HG03342 (cell line): Measurements from ENCODE around the gene ARL15.
"Not testable (repeated sequence)": the region's sequence is repeated elsewhere in the genome, so short reads cannot be mapped to it uniquely, and the experiment has no call there.

Source experiments
- ATAC-seq: cut with Tn5 transposase; IDR thresholded peaks from one replicate; pipeline ENCODE4 v1.9.1; 2021; ENCODE audit warnings: mild to moderate bottlenecking, moderate library complexity; ENCODE audit not compliant: unreplicated experiment

Gene ARL15

GRCh38 chr5:53871775-53872174 is 438.6 kb downstream of the ARL15 start:
- ATAC-seq, result no peak

GRCh38 chr5:53871050-53871449 is 439.3 kb downstream of the ARL15 start:
- ATAC-seq, result no peak

DNA sequence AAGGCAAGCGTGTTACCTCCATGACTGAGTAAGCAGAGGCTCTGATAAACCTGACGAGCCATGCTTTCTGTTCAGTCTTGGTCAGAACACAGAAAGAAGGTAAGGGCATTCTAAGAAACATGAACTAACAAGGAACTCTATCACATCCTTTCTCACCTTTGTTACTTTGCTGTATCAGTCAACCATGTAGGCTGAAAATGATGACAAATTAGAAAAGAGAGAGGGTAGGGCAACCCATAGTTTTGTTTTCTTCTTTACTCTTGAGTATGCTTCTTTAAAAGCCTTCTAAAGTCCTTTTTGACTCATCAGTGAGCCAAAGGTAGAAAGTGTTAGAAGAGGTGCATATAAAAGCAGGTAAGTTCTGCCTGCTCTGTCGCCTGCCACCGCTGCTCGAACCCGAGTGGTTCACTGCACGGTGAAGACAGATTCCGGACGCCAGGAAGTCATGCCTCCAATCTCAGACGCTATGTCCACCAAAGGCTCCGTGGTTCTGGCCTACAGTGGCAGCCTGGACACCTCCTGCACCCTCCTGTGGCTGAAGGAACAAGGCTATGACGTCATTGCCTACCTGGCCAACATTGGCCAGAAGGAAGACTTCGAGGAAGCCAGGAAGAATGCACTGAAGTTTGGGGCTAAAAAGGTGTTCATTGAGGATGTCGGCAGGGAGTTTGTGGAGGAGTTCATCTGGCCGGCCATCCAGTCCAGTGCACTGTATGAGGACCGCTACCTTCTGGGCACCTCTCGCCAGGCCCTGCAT is 451.5 kb downstream of the ARL15 start:
- ATAC-seq, result no peak

DNA sequence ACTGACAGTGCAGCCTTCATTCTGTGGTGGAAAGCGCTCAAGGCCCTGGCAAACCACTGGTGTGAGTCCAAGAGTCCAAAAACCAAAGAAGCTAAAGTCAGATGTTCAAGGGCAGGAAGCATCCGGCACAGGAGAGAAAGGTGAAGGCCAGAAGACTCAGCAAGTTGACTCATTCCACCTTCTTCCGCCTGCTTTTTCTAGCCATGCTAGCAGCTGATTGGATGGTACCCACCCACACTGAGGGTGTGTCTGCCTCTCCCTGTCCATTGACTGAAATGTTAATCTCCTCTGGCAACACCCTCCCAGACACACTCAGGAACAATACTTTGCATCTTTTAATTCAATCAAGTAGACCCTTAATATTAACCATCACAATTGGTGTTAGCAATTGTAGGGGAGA is 453.9 kb downstream of the ARL15 start:
- ATAC-seq, result no peak

GRCh38 chr5:53836851-53837430 is 473.4 kb downstream of the ARL15 start:
- ATAC-seq, result not testable (repeated sequence)

DNA sequence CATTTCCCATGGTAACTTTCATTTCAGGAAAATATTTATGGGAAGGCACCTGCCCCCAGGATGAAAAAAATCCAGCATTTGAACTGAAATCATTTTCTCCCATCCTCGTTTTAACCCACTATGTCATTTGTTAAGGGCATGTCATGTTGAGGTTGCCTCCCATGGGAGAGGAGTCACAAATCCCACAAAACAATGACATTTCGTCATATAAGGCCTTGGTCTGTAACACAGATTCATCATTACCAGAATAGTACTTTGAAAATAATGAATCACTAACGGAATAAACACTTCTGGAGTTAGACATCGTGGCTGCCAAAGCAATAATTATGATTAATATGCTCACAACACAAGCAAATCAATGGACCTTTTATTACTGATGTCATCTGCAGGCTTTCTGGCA is 475.9 kb downstream of the ARL15 start:
- ATAC-seq, result no peak
